SK-N-SH (cell line): ENCODE data around the gene DNAH11. TPM values are rescaled to one million over a fixed set of nuclear protein-coding genes. Genes with fewer than 3 reads are reported as not detected.

ENCODE experiments used
- CTCF ChIA-PET: fragments of 300-600, 350-600 bp; formaldehyde crosslinking; extraction: SDS; loops from one replicate; lab custom pipeline; 2021; lab: Yijun Ruan, JAX
- POLR2A ChIA-PET: fragments of 350-600 bp; sonication (Branson Sonifier 250); formaldehyde crosslinking; extraction: SDS; loops from one replicate; lab custom pipeline; 2020; ENCODE audit warnings: antibody characterized with exemption, inconsistent platforms; lab: Yijun Ruan, JAX
- DNase-seq: peaks from one replicate; pipeline ENCODE4 v3.0.0; 2012
- H2AFZ ChIP-seq: fragments of 200-600 bp; sonication (generic); 2 replicates; pipeline ENCODE4 v1.8.1; 2016; ENCODE audit warnings: antibody characterized with exemption, mild to moderate bottlenecking, low read depth
- H3F3A ChIP-seq: fragments of 200-600 bp; sonication (generic); replicated peaks from 2 replicates; pipeline ENCODE3; 2016; ENCODE audit warnings: antibody characterized with exemption, mild to moderate bottlenecking; ENCODE audit not compliant: insufficient read depth
- H3K27ac ChIP-seq, 2 experiments: fragments of 200-500 bp in 1 of 2; fragments of 200-600 bp in 1 of 2; sonication (Bioruptor generic) in 1 of 2; sonication (generic), shearing (Covaris generic) in 1 of 2; 2 replicates each; pipeline versions ENCODE4 v1.5.1 to v1.6.1; 2014 to 2016; ENCODE audit warnings: low read depth in 2 of 2, inconsistent platforms in 1 of 2, low read length in 1 of 2, mild to moderate bottlenecking in 1 of 2, mixed read lengths in 1 of 2
- H3K27me3 ChIP-seq: fragments of 200-600 bp; sonication (generic), shearing (Covaris generic); 2 replicates; pipeline ENCODE4 v1.6.1; 2016; ENCODE audit warnings: mixed run types; ENCODE audit not compliant: insufficient read depth
- H3K36me3 ChIP-seq, 2 experiments: fragments of 200-500 bp in 1 of 2; fragments of 200-600 bp in 1 of 2; sonication (Bioruptor generic) in 1 of 2; sonication (generic) in 1 of 2; replicated peaks in 1 of 2; 2 replicates each; pipeline versions ENCODE3 to v1.5.1; 2014 to 2016; ENCODE audit warnings: low read length in 1 of 2, mild to moderate bottlenecking in 1 of 2; ENCODE audit not compliant: insufficient read depth in 2 of 2, control insufficient read depth in 1 of 2
- H3K4me1 ChIP-seq, 2 experiments: fragments of 200-500 bp in 1 of 2; fragments of 200-600 bp in 1 of 2; sonication (Bioruptor generic) in 1 of 2; sonication (generic), shearing (Covaris generic) in 1 of 2; 2 replicates each; pipeline versions ENCODE4 v1.5.1 to v1.6.1; 2014 to 2016; ENCODE audit warnings: low read depth in 1 of 2, low read length in 1 of 2, mixed run types in 1 of 2; ENCODE audit not compliant: insufficient read depth in 2 of 2, control insufficient read depth in 1 of 2
- H3K4me2 ChIP-seq: fragments of 200-600 bp; sonication (generic), shearing (Covaris generic); 2 replicates; pipeline ENCODE4 v1.6.1; 2017; ENCODE audit warnings: mixed run types
- H3K4me3 ChIP-seq, 2 experiments: fragments of 200-500 bp in 1 of 2; fragments of 200-600 bp in 1 of 2; sonication (Bioruptor generic) in 1 of 2; sonication (generic), shearing (Covaris generic) in 1 of 2; 2 replicates each; pipeline versions ENCODE4 v1.5.1 to v1.8.1; 2014 to 2016; ENCODE audit warnings: low read depth in 2 of 2, inconsistent platforms in 1 of 2, low read length in 1 of 2, mild to moderate bottlenecking in 1 of 2, mixed read lengths in 1 of 2, moderate library complexity in 1 of 2
- H3K79me2 ChIP-seq: fragments of 200-600 bp; sonication (generic); 2 replicates; pipeline ENCODE4 v1.8.1; 2017; ENCODE audit warnings: mild to moderate bottlenecking; ENCODE audit not compliant: insufficient read depth
- H3K9ac ChIP-seq: fragments of 200-600 bp; sonication (generic); 2 replicates; pipeline ENCODE4 v1.6.1; 2017; ENCODE audit warnings: mixed run types
- H3K9me2 ChIP-seq: fragments of 200-600 bp; sonication (generic); 2 replicates; pipeline ENCODE4 v1.6.1; 2017; ENCODE audit warnings: mixed run types
- H3K9me3 ChIP-seq: fragments of 200-600 bp; sonication (generic); 2 replicates; pipeline ENCODE4 v1.6.1; 2017; ENCODE audit warnings: mixed run types, mild to moderate bottlenecking, moderate library complexity
- H4K20me1 ChIP-seq: fragments of 200-600 bp; sonication (generic); 2 replicates; pipeline ENCODE4 v1.6.1; 2017; ENCODE audit warnings: mild to moderate bottlenecking, mixed run types; ENCODE audit not compliant: insufficient read depth
- ELF1 ChIP-seq: IDR thresholded peaks from 2 replicates; pipeline ENCODE4 v1.4.0; 2012
- FOXM1 ChIP-seq: IDR thresholded peaks from 2 replicates; pipeline ENCODE4 v1.4.0; 2012; ENCODE audit warnings: low read depth, mild to moderate bottlenecking
- GATA2 ChIP-seq: sonication (generic); formaldehyde crosslinking; IDR thresholded peaks from 2 replicates; pipeline ENCODE4 v1.5.0; 2020; ENCODE audit warnings: mild to moderate bottlenecking, missing genetic modification reagents
- MEF2A ChIP-seq: IDR thresholded peaks from 2 replicates; pipeline ENCODE4 v1.4.0; 2012; ENCODE audit warnings: low read depth, borderline replicate concordance
- MXI1 ChIP-seq: IDR thresholded peaks from 2 replicates; pipeline ENCODE4 v1.6.1; 2012; ENCODE audit warnings: mild to moderate bottlenecking, low read depth, low read length, improper control_type of control experiment
- NFIC ChIP-seq: IDR thresholded peaks from 2 replicates; pipeline ENCODE4 v1.4.0; 2012; ENCODE audit warnings: borderline replicate concordance
- RAD21 ChIP-seq: IDR thresholded peaks from 2 replicates; pipeline ENCODE4 v1.6.1; 2012; ENCODE audit warnings: mild to moderate bottlenecking, low read length
- RCOR1 ChIP-seq: fragments of 150-350 bp; IDR thresholded peaks from 2 replicates; pipeline ENCODE4 v1.6.1; 2017; ENCODE audit warnings: antibody characterized with exemption, low read length
- RFX5 ChIP-seq: IDR thresholded peaks from 2 replicates; pipeline ENCODE4 v1.6.1; 2012; ENCODE audit warnings: mild to moderate bottlenecking, improper control_type of control experiment, low read length
- SMC3 ChIP-seq: IDR thresholded peaks from 2 replicates; pipeline ENCODE4 v1.6.1; 2012; ENCODE audit warnings: low read depth, low read length, improper control_type of control experiment
- TAF1 ChIP-seq: IDR thresholded peaks from 2 replicates; pipeline ENCODE4 v1.6.1; 2012; ENCODE audit warnings: low read depth, mild to moderate bottlenecking, low read length, moderate library complexity, borderline replicate concordance
- TCF12 ChIP-seq: IDR thresholded peaks from 2 replicates; pipeline ENCODE4 v1.4.0; 2012
- TEAD4 ChIP-seq: IDR thresholded peaks from 2 replicates; pipeline ENCODE4 v1.4.0; 2012; ENCODE audit warnings: mild to moderate bottlenecking, borderline replicate concordance; ENCODE audit not compliant: insufficient read depth
- USF2 ChIP-seq: fragments of 150-350 bp; IDR thresholded peaks from 2 replicates; pipeline ENCODE4 v1.6.1; 2017; ENCODE audit warnings: antibody characterized with exemption, low read length, low read depth, borderline replicate concordance
- WGBS: methylation state at CpG from one replicate; pipeline ENCODE4 v1.1.6; 2017; ENCODE audit warnings: low lambda C conversion rate; 5-methylcytosine and 5-hydroxymethylcytosine counted together
- polyA plus RNA-seq, 3 experiments: library from polyadenylated mRNA; depleted of rRNA; stranded (reverse); fragments of >200 nt; gene quantifications; 2 replicates each; pipeline ENCODE4 v1.2.3, GENCODE V29; 2012
- TF ChIP-seq, protein P1 (sequence below): IDR thresholded peaks from 2 replicates; pipeline ENCODE4 v1.4.0; 2012; ENCODE audit warnings: low read depth
- TF ChIP-seq, protein P2 (sequence below): IDR thresholded peaks from 2 replicates; pipeline ENCODE4 v1.6.1; 2012; ENCODE audit warnings: mild to moderate bottlenecking, low read depth, low read length, moderate library complexity
- TF ChIP-seq, protein P3 (sequence below): fragments of 150-350 bp; IDR thresholded peaks from 2 replicates; pipeline ENCODE4 v1.6.1; 2016; ENCODE audit warnings: mild to moderate bottlenecking, low read depth, low read length

Gene DNAH11
- polyA plus RNA-seq, 1 of the 3 experiments (the other 2 are of a cell fraction), result 0.77 TPM

GRCh38 chr7:21708096-21708495, 165.3 kb downstream of the DNAH11 start (continued):
- TF ChIP-seq FOXM1 (no peak), TAF1 (no peak)

DNA sequence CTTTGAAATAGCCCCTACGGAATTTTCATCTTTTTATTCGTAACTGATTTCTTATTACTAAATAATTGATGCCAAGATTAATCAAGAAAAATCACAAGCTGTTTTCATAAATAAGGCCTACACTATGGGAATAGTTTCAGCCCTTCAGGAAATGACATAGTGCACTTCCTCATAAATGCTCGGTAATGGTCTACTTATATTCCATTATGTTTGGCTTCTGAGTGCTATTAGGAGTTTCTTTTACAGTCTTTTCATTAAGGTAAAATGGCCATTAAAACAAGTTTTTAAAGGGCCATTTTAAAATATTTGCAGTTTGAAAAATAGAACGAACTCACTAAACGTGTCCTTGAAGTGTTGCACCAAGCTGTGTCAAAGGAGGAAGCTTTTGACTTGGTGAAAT, 174.5 kb downstream of the DNAH11 start:
- ChIA-PET POLR2A (no interaction called here), CTCF (no interaction called here)
- TF ChIP-seq TCF12 (no peak), MXI1 (no peak), GATA2 (CRISPR knock-in tag) (no peak), TEAD4 (no peak), NFIC (no peak), FOXM1 (no peak), RCOR1 (no peak), RFX5 (no peak), ELF1 (no peak), RAD21 (no peak), MEF2A (no peak), SMC3 (no peak), USF2 (no peak)
- TF ChIP-seq, protein P1, sequence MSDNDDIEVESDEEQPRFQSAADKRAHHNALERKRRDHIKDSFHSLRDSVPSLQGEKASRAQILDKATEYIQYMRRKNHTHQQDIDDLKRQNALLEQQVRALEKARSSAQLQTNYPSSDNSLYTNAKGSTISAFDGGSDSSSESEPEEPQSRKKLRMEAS, result no peak
- TF ChIP-seq, protein P2, sequence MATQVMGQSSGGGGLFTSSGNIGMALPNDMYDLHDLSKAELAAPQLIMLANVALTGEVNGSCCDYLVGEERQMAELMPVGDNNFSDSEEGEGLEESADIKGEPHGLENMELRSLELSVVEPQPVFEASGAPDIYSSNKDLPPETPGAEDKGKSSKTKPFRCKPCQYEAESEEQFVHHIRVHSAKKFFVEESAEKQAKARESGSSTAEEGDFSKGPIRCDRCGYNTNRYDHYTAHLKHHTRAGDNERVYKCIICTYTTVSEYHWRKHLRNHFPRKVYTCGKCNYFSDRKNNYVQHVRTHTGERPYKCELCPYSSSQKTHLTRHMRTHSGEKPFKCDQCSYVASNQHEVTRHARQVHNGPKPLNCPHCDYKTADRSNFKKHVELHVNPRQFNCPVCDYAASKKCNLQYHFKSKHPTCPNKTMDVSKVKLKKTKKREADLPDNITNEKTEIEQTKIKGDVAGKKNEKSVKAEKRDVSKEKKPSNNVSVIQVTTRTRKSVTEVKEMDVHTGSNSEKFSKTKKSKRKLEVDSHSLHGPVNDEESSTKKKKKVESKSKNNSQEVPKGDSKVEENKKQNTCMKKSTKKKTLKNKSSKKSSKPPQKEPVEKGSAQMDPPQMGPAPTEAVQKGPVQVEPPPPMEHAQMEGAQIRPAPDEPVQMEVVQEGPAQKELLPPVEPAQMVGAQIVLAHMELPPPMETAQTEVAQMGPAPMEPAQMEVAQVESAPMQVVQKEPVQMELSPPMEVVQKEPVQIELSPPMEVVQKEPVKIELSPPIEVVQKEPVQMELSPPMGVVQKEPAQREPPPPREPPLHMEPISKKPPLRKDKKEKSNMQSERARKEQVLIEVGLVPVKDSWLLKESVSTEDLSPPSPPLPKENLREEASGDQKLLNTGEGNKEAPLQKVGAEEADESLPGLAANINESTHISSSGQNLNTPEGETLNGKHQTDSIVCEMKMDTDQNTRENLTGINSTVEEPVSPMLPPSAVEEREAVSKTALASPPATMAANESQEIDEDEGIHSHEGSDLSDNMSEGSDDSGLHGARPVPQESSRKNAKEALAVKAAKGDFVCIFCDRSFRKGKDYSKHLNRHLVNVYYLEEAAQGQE, result no peak
- TF ChIP-seq, protein P3, sequence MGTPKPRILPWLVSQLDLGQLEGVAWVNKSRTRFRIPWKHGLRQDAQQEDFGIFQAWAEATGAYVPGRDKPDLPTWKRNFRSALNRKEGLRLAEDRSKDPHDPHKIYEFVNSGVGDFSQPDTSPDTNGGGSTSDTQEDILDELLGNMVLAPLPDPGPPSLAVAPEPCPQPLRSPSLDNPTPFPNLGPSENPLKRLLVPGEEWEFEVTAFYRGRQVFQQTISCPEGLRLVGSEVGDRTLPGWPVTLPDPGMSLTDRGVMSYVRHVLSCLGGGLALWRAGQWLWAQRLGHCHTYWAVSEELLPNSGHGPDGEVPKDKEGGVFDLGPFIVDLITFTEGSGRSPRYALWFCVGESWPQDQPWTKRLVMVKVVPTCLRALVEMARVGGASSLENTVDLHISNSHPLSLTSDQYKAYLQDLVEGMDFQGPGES, result no peak
- H3K9ac ChIP-seq, result no peak overlapping the region
- no peaks in the 10 kb centered on the region for H3K9me3 ChIP-seq
- WGBS, result 13% methylated on average over 5 of the region's 5 CpGs
- H4K20me1 ChIP-seq, result no peaks in the 10 kb centered on the region
- DNase-seq, result no peak
- H3K27ac ChIP-seq, result no peak overlapping the region
- H3K79me2 ChIP-seq, result no peaks in the 10 kb centered on the region
- H3K4me1 ChIP-seq, result no peaks in the 10 kb centered on the region
- H2AFZ ChIP-seq, result no peak overlapping the region
- H3K4me2 ChIP-seq, result no peak overlapping the region
- H3F3A ChIP-seq, result no peaks in the 10 kb centered on the region
- no peak overlapping the region for H3K4me3 ChIP-seq
- H3K36me3 ChIP-seq, result no peaks in the 10 kb centered on the region
- peaks cover 7% of the 10 kb centered on the region; the same call in 1 of the 2 replicates for H3K9me2 ChIP-seq
- 0 out of 2 replicates have a peak, but pooled peaks cover 15% of the 10 kb centered on the region for H3K27me3 ChIP-seq
